Epithelial cell of proximal tubule (primary cell): ENCODE results near the gene IYD. TPM values are rescaled to one million over a fixed set of nuclear protein-coding genes. Genes with fewer than 3 reads are reported as not detected.

Source experiments
- DNase-seq: peaks from one replicate; pipeline ENCODE4 v3.0.0-alpha.2; 2011; ENCODE audit warnings: low read depth
- H3K4me3 ChIP-seq: 2 replicates; pipeline ENCODE4 v1.5.1; 2011; ENCODE audit warnings: low read depth, mild to moderate bottlenecking, low read length
- total RNA-seq: library from RNA; depleted of rRNA; stranded (reverse); fragments of >200 nt; gene quantifications from 2 replicates; pipeline ENCODE4 v1.2.3, GENCODE V29; 2015
- TF ChIP-seq, protein P1 (sequence below): conservative IDR thresholded peaks from 2 replicates; pipeline ENCODE4 v1.5.1; 2012; ENCODE audit warnings: low read depth, mild to moderate bottlenecking, low read length

IYD gene
- total RNA-seq, 1 donor from 2014 or later, result not detected

DNA sequence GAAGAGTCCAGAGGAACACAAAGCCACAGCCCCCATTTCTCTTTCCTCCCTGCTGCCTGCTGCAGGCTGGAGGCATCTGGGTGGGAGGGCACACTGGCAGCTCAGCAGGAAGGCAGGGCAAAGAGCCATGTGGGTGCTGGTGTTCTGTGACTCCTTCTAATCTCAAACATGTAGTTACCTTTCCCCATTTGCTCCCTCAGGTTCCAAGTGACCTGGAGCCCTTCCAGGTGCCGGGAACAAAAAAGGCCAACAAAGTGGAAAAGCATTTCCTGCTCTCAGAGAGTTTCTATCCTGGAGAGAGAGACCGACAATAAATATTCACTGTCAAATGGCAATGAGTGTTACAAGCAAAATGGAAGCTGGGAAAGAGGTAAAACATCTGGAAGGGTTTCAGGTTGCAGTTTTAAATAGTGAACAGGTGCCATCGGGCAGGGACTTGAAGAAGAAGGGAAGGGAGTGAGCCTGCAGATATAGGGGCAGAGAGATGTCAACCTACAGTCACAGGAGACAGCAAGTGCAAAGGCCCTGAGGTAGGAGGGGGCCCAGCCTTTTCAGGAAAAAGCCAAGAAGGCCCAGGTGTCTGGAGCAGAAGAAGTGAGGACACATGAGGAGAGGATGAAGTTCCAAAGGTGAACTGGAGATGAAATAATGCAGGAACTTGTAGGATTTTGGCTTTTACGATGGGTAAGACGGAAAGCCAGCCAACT lies 43.6 kb upstream of the IYD start:
- TF ChIP-seq, protein P1, sequence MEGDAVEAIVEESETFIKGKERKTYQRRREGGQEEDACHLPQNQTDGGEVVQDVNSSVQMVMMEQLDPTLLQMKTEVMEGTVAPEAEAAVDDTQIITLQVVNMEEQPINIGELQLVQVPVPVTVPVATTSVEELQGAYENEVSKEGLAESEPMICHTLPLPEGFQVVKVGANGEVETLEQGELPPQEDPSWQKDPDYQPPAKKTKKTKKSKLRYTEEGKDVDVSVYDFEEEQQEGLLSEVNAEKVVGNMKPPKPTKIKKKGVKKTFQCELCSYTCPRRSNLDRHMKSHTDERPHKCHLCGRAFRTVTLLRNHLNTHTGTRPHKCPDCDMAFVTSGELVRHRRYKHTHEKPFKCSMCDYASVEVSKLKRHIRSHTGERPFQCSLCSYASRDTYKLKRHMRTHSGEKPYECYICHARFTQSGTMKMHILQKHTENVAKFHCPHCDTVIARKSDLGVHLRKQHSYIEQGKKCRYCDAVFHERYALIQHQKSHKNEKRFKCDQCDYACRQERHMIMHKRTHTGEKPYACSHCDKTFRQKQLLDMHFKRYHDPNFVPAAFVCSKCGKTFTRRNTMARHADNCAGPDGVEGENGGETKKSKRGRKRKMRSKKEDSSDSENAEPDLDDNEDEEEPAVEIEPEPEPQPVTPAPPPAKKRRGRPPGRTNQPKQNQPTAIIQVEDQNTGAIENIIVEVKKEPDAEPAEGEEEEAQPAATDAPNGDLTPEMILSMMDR, result no peak

DNA sequence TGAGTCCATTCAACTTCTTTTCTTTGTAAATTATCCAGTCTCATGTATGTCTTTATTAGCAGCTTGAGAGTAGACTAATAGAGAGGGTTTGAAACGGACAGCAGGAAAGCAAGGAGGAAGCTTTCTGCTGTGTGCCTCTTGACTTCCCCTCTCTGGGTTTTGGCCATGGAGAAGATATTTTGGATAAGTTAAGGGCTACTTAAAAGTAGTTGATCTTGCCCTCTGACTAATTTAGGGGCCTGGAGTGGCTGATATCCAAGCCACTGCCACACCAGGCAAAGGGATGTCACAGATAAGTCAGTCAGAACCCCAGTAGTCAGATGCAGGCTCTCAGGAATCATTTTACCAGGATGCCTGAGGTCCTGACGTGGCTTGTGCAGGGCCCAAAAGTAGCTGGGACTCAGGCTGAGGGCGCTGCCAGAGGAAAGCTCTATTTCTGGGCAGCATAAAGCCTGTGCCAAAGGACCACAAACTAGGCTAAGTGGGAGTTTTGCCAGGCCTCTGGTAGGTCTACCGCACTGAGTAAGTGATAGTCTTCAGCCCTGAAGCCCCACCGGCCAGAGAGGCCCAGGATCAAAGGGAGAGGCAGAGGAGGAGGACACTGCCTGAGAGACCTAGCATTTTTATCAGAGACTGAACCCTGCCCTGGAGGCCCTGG lies 41.6 kb upstream of the IYD start:
- TF ChIP-seq, protein P1, result no peak
- no peak for DNase-seq
- H3K4me3 ChIP-seq, result no peak overlapping the region

More for the DNA sequence above, 43.6 kb upstream of the IYD start:
- DNase-seq, result no peak
- H3K4me3 ChIP-seq, result no peak overlapping the region

DNA sequence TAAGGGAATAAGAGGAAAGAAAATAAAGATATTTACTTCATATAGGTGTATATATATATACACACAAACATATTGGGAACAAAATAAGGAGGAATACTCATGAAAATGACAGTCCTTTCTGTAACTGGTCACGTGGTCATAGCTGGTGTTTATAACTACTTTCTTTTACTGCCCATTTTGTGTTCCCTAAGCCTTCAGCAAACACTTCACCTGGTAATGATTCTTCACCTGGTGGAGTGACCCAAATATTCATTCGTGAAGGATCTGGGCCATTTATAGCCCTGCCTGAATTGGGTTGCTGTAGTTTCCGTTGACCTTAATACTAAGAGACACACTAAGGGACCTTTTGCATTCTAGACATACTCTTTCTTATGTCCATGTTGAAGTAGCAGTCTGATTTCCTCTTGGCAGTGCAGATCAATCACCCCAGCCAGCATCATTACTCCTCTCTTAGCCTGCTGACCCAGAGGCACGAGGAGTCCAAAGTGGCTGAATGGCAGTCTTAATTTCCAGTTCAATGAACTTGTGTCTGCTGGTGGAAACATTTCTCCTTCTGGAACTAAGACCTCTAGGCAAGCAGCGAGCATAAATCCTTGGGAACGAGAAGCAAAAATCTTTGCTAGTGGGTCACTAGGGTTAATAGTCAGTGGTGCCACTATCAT lies 39.9 kb upstream of the IYD start:
- TF ChIP-seq, protein P1, result no peak
- DNase-seq, result no peak
- no peak overlapping the region for H3K4me3 ChIP-seq

DNA sequence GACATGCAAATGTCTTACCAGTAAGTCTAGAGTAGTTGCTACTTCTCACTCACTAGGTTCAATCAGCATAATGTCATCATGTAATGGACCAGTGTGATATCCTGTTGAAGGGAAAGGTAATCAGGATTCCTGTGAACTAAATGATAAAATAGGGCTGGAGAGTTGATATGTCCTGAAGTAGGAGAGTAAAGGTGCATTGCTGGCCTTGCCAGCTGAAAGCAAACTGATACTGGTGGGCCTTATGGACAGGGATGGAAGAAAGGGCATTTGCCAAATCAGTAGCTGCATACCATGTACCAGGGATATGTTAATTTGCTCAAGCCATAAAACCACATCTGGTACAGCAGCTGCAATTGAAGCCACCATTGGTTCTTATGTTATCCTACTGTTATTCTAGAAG lies 37.5 kb upstream of the IYD start:
- TF ChIP-seq, protein P1, result no peak
- H3K4me3 ChIP-seq, result no peak overlapping the region
- DNase-seq, result no peak

DNA sequence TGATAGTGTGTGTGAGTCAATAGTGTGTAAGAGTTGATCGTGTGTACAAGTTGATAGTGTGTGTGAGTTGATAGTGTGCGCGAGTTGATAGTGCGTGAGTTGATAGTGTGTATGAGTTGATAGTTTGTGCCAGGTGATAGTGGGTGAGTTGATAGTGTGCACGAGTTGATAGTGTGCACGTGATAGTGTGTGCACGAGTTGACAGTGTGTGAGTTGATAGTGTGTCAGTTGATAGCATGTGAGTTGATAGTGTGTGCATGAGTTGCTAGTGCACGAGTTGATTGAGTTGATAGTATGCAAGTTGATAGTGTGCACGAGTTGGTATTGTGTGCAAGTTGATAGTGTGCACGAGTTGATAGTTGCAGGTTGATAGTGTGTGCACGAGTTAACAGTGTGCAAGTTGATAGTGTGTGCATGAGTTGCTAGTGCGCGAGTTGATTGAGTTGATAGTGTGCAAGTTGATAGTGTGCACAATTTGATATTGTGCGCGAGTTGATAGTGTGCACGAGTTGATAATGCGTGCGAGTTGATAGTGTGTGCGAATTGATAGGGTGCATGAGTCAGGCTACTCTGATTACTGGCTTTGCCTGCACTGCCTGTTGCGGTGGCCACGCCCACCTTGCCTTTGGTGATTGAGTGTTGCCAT lies 35.8 kb upstream of the IYD start:
- no peak overlapping the region for H3K4me3 ChIP-seq
- DNase-seq, result no peak
- TF ChIP-seq, protein P1, result no peak

DNA sequence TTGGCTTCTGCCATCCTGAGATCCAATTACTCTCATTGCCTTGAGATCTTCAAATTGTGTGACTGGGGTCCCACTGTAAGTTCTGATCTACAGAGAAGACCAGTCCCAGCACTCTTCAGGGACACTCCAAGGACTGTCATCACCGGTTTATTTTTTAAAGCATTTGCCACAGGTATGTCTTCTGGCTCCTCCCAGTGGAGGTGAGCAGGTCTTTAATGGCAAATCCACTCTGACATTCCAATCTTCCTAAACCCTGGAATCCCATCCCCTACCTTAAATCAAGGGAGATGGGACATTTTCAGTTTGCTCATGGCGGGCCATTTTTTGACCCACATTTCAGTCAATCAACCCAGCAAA lies 35.2 kb upstream of the IYD start:
- DNase-seq, result no peak
- TF ChIP-seq, protein P1, result no peak

More for the DNA sequence above, 35.2 kb upstream of the IYD start:
- H3K4me3 ChIP-seq, result no peak overlapping the region
